ENCODE results near the gene SBSN.

The SBSN gene

GRCh38 chr19:35474104-35474503, 54.0 kb downstream of the SBSN start:
- no peaks in the 10 kb centered on the region for H3K9me3 ChIP-seq (ENCODE audit: insufficient read depth, low read depth, low read length)
- H3K9ac ChIP-seq (ENCODE audit: low read depth, low read length) = no peak overlapping the region
- H3K27me3 ChIP-seq (ENCODE audit: insufficient read depth, low read length) = no peaks in the 10 kb centered on the region
- H3K27ac ChIP-seq (ENCODE audit: low read length) = no peak overlapping the region
- no peaks in the 10 kb centered on the region for H3K36me3 ChIP-seq (ENCODE audit: insufficient read depth, low read depth, low read length)
- H3K4me3 ChIP-seq (ENCODE audit: low read length) = no peak overlapping the region
- H3K4me1 ChIP-seq (ENCODE audit: insufficient read depth, low read length) = peaks cover 3% of the 10 kb centered on the region
